IPS-18c (cell line): Measurements from ENCODE around the gene CCDC74A.
"Not testable (repeated sequence)": the region's sequence is repeated elsewhere in the genome, so short reads cannot be mapped to it uniquely, and the experiment has no call there.

Source experiments
- H3K4me3 ChIP-seq: 2 replicates; pipeline ENCODE4 v1.7.0; 2013; ENCODE audit warnings: low read depth, mild to moderate bottlenecking, low read length, moderate library complexity; ENCODE audit not compliant: insufficient read depth
- H3K9me3 ChIP-seq: one replicate; pipeline ENCODE4 v1.6.1; 2013; ENCODE audit warnings: mild to moderate bottlenecking, low read length, moderate library complexity; ENCODE audit not compliant: control insufficient read depth, insufficient read depth

Gene CCDC74A

DNA sequence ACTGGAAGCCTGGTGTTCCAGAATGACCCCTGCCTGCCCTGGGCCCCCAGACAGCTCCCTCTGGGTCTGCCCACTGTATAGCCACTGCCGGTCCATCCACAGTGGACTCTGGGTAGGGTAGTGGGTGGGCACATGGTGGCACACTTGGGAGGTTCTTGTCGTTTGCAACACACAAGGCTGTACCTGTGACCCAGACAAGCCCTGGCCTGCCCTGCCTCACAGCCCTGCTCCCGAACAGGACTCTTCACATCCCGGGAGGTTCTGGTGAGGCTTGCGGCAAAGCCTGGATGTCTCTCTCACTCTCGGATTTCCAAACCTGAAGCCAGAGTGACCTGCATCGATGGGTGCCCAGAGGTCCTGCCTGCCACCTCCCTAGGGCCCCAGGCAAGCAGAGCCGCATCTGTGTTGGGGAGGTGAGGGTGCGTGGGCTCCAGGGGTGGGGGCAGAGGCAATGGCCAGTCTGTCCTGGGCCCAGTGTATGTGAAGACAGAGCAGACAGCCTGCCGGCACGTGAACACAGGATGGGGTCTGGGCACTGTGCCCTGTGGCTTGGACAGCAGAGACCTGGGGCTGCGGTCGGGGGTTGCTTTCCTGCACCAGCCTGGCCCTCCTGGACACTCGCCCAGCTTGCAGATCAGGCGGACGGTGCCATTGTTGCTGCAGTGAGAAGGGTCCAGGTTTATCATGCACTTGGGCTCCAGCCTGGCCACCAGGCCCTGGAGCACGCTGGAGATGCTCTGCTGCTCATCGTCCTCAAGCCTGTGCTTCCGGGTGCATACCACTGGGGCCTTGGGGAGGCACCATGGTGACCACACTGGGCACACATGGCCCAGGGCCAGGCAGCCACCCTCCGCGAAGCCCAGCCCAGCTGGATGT is 8.5 kb downstream of the CCDC74A start:
- H3K9me3 ChIP-seq, H3K4me3 ChIP-seq: not testable (repeated sequence)

GRCh38 chr2:131536841-131537240 is 9.2 kb downstream of the CCDC74A start:
- not testable (repeated sequence) for H3K9me3 ChIP-seq, H3K4me3 ChIP-seq

DNA sequence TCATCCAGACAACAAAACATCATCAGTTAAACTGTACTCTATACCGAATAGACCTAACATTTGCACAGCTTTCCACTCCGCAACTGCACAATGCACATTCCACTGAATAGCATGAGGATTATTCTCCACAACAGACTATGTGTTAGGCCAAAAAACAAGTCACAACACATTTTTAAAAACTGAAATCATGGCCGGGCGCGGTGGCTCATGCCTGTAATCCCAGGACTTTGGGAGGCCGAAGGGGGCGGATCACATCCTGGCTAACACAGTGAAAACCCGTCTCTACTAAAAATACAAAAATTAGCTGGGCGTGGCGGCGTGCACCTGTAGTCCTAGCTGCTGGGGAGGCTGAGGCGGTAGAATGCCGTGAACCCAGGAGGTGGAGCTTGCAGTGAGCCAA is 11.2 kb downstream of the CCDC74A start:
- H3K9me3 ChIP-seq, H3K4me3 ChIP-seq: not testable (repeated sequence)

GRCh38 chr2:131542438-131543384 is 15.0 kb downstream of the CCDC74A start:
- H3K4me3 ChIP-seq, result no peak overlapping the region
- H3K9me3 ChIP-seq, result peaks cover 2% of the 10 kb centered on the region

DNA sequence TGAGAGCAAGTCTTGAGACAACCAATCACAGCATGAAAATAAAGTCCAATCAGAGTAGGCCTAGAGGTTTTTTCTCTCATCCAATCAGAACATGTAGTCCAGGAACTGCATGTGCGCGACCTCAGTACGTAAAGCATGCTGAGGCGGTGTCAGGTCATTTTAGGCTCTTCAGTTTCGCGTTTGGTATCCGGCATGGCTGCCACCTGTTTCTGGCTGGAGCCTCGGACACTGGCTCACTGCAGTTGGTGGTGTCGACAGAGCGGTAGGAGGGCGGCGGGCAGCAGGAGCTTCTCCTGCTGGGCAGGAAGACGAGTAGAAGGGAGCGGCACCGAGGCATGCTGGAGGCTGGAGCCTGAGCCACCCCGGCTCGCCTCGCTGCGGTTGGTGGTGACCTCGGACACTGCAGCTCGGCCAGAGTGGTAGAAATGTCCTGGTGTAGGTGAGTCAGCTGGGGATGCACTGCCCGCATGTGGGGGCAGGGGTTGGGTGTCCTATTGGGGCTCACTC is 15.8 kb downstream of the CCDC74A start:
- no peak overlapping the region for H3K4me3 ChIP-seq
- peaks cover 2% of the 10 kb centered on the region for H3K9me3 ChIP-seq

GRCh38 chr2:131544006-131544812 is 16.5 kb downstream of the CCDC74A start:
- not testable (repeated sequence) for H3K9me3 ChIP-seq, H3K4me3 ChIP-seq

DNA sequence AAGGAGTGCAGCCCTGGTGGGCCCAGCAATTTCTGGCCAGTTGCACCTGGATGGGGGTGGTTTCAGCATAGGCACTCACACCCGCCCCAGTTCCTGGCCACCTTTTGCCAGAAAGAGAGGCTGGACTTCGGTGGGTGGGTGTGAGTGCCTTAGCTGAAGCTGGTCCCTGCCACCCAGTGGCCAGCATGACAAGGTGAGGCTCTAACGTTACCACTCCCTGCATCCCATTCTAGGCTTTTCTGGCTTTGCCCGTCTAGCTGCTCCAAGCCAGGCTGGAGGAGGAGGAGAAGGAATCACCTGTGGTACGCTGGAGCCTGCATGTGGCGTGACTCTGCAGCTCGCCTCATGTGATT is 17.1 kb downstream of the CCDC74A start:
- H3K4me3 ChIP-seq, H3K9me3 ChIP-seq: not testable (repeated sequence)

GRCh38 chr2:131552871-131553270 is 25.2 kb downstream of the CCDC74A start:
- no peaks in the 10 kb centered on the region for H3K9me3 ChIP-seq
- no peak overlapping the region for H3K4me3 ChIP-seq

- no peaks in the 10 kb centered on the region for H3K9me3 ChIP-seq
Observed at GRCh38 chr2:131556998-131557397, 29.3 kb downstream of the CCDC74A start.

GRCh38 chr2:131557558-131558321 is 30.1 kb downstream of the CCDC74A start:
- H3K9me3 ChIP-seq, result no peaks in the 10 kb centered on the region
- H3K4me3 ChIP-seq, result no peak overlapping the region

More at GRCh38 chr2:131556998-131557397, 29.3 kb downstream of the CCDC74A start:
- H3K4me3 ChIP-seq, result no peak overlapping the region

GRCh38 chr2:131566371-131566770 is 38.7 kb downstream of the CCDC74A start:
- no peak overlapping the region for H3K4me3 ChIP-seq
- H3K9me3 ChIP-seq, result no peaks in the 10 kb centered on the region

DNA sequence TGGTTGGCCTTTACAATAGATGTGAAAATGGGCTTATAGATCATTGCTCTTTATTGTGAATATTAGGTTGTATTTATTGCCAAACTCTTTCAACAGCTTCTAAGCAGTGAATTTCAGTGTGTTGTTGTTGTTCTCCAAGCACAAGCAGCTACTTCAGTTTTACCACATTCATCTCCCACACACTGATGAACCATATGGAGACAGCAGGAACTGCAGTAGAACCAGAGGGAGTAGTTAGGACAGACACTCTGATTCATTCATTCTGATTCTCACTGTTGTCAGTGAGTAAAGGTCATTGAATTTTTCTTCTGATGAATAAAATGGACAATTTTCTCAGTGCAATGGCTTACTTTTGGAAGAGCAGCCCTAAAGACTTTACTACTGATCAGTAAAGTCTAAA is 40.2 kb downstream of the CCDC74A start:
- H3K4me3 ChIP-seq, result no peak overlapping the region
- H3K9me3 ChIP-seq, result no peaks in the 10 kb centered on the region

GRCh38 chr2:131568401-131568800 is 40.7 kb downstream of the CCDC74A start:
- H3K9me3 ChIP-seq, H3K4me3 ChIP-seq: not testable (repeated sequence)

GRCh38 chr2:131572175-131572574 is 44.5 kb downstream of the CCDC74A start:
- Histone ChIP-seq H3K9me3 (no peaks in the 10 kb centered on the region), H3K4me3 (no peak overlapping the region)

- no peaks in the 10 kb centered on the region for H3K9me3 ChIP-seq
- H3K4me3 ChIP-seq, result no peak overlapping the region
Observed at GRCh38 chr2:131577812-131578211, 50.1 kb downstream of the CCDC74A start.

DNA sequence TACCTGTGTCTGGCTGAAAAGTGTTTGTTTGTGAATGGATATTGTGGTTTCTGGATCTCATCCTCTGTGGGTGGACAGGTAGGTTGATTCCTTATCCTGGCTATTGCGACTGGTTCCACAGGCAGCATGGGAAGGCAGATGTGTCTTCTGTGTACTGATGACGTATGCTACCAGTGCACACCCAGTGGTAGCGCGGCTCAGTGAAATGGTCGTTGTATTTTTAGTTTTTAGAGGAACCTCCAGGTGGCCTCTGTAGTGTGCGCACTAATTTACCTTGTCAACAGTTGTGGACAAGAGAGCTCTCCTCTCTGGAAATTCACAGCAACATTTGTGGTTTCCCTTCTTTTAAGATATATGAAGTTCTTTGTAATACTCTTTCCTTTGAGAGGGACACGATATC is 52.5 kb downstream of the CCDC74A start:
- Histone ChIP-seq H3K4me3 (no peak overlapping the region), H3K9me3 (no peaks in the 10 kb centered on the region)
